Measurements from ENCODE around the gene THAP5. TPM values are rescaled to one million over a fixed set of nuclear protein-coding genes. Genes with fewer than 3 reads are reported as not detected.
A peak's percentile ranks its signal among the peaks of the same experiment; 100 is the strongest.

Gene THAP5
- polyA plus RNA-seq, 1 donor (not counting 4 experiments of a cell fraction or from before 2014, with no cell fraction given), result 9.2 TPM

- Histone ChIP-seq H3K9me1 (ENCODE audit: control insufficient read depth, extremely low read depth, insufficient read depth, low read length) (no peaks in the 10 kb centered on the region), H3K9ac (ENCODE audit: control insufficient read depth, extremely low read depth, insufficient read depth, low read length) (peak overlapping the region; percentile 92), H3K27me3 (ENCODE audit: control insufficient read depth, extremely low read depth, insufficient read depth, low read length) (no peaks in the 10 kb centered on the region), H4K20me1 (ENCODE audit: control insufficient read depth, extremely low read depth, insufficient read depth, low read length) (no peaks in the 10 kb centered on the region), H3K4me3 (ENCODE audit: control insufficient read depth in 2 of 3, extremely low read depth in 1 of 3, insufficient read depth in 2 of 3, low read depth in 1 of 3, low read length in 3 of 3) (peak overlapping the region; percentile 79 to 97 (median 89)), H3K36me3 (ENCODE audit: control insufficient read depth in 2 of 2, extremely low read depth in 1 of 2, insufficient read depth in 2 of 2, low read length in 2 of 2) (no peaks in the 10 kb centered on the region), H2AFZ (ENCODE audit: control insufficient read depth, low read length) (peak overlapping the region; percentile 93), H3K4me2 (ENCODE audit: control insufficient read depth, extremely low read depth, insufficient read depth, low read depth, low read length) (peak overlapping the region; percentile 67), H3K79me2 (ENCODE audit: control insufficient read depth, insufficient read depth, low read length) (peaks cover 35% of the 10 kb centered on the region), H3K9me3 (ENCODE audit: control insufficient read depth, low read depth, low read length) (no peaks in the 10 kb centered on the region), H3K27ac (ENCODE audit: control insufficient read depth, insufficient read depth, low read length) (peak overlapping the region; percentile 97), H3K4me1 (ENCODE audit: control insufficient read depth, extremely low read depth, insufficient read depth, low read length) (peaks cover 16% of the 10 kb centered on the region)
- FAIRE-seq, result peak; percentile 51
- no peak for TF ChIP-seq EZH2 (IDR thresholded peaks at IDR 0.05; ENCODE audit: low read length)
- TF ChIP-seq CTCF (optimal IDR thresholded peaks at IDR 0.05 in 1 of 3, IDR thresholded peaks at IDR 0.05 in 1 of 3, conservative IDR thresholded peaks at IDR 0.05 in 1 of 3; ENCODE audit: extremely low read depth in 1 of 3, insufficient read depth in 2 of 3, low read length in 3 of 3), result no peak
- dilution Hi-C loops (cut with MboI; ENCODE audit: extremely low pct_ligation_motif_present, low sequenced_read_pairs), result no loop called here
- peak; percentile 48 for DNase-seq (ENCODE audit: low read depth, low spot score)
Measured at GRCh38 chr7:108525327-108525984, 44.0 kb downstream of the THAP5 start.

- no peak for FAIRE-seq
- Histone ChIP-seq H2AFZ (ENCODE audit: control insufficient read depth, low read length) (no peak overlapping the region), H3K4me2 (ENCODE audit: control insufficient read depth, extremely low read depth, insufficient read depth, low read depth, low read length) (no peak overlapping the region), H4K20me1 (ENCODE audit: control insufficient read depth, extremely low read depth, insufficient read depth, low read length) (no peaks in the 10 kb centered on the region), H3K27me3 (ENCODE audit: control insufficient read depth, extremely low read depth, insufficient read depth, low read length) (no peaks in the 10 kb centered on the region), H3K9me3 (ENCODE audit: control insufficient read depth, low read depth, low read length) (no peaks in the 10 kb centered on the region), H3K79me2 (ENCODE audit: control insufficient read depth, insufficient read depth, low read length) (peaks cover 40% of the 10 kb centered on the region), H3K9me1 (ENCODE audit: control insufficient read depth, extremely low read depth, insufficient read depth, low read length) (no peaks in the 10 kb centered on the region), H3K4me3 (ENCODE audit: control insufficient read depth in 2 of 3, extremely low read depth in 1 of 3, insufficient read depth in 2 of 3, low read depth in 1 of 3, low read length in 3 of 3) (no peak overlapping the region), H3K4me1 (ENCODE audit: control insufficient read depth, extremely low read depth, insufficient read depth, low read length) (peaks cover 8% of the 10 kb centered on the region), H3K9ac (ENCODE audit: control insufficient read depth, extremely low read depth, insufficient read depth, low read length) (no peak overlapping the region), H3K36me3 (ENCODE audit: control insufficient read depth in 2 of 2, extremely low read depth in 1 of 2, insufficient read depth in 2 of 2, low read length in 2 of 2) (peaks cover 0 to 1% of the 10 kb centered on the region in 2 experiments), H3K27ac (ENCODE audit: control insufficient read depth, insufficient read depth, low read length) (no peak overlapping the region)
- TF ChIP-seq CTCF (optimal IDR thresholded peaks at IDR 0.05 in 1 of 3, IDR thresholded peaks at IDR 0.05 in 1 of 3, conservative IDR thresholded peaks at IDR 0.05 in 1 of 3; ENCODE audit: extremely low read depth in 1 of 3, insufficient read depth in 2 of 3, low read length in 3 of 3), result no peak
- no peak for TF ChIP-seq EZH2 (IDR thresholded peaks at IDR 0.05; ENCODE audit: low read length)
- dilution Hi-C loops (cut with MboI; ENCODE audit: extremely low pct_ligation_motif_present, low sequenced_read_pairs), result no loop called here
- no peak for DNase-seq (ENCODE audit: low read depth, low spot score)
Measured at GRCh38 chr7:108522780-108523179, 46.7 kb downstream of the THAP5 start.
